ENCODE results near the gene CDK5R2. TPM values are rescaled to one million over a fixed set of nuclear protein-coding genes. Genes with fewer than 3 reads are reported as not detected.
A peak's percentile ranks its signal among the peaks of the same experiment; 100 is the strongest.
"Not testable (repeated sequence)": the region's sequence is repeated elsewhere in the genome, so short reads cannot be mapped to it uniquely, and the experiment has no call there.

The CDK5R2 gene
- not detected in 2 replicates for total RNA-seq (ENCODE audit: low replicate concordance)

- TF ChIP-seq CTCF (IDR thresholded peaks at IDR 0.05; ENCODE audit: insufficient read depth, low read length) = no peak
- H3K4me3 ChIP-seq (ENCODE audit: low read depth, low read length) = peak within 1 kb of the TSS; percentile 55
- DNase-seq (ENCODE audit: low read depth) = peak; percentile 82
These were observed at the start of gene CDK5R2 for GRCh38 chr2:218959141-218959731. TSS of gene CDK5R2 (plus strand) at chr2:218959666. CDS start at chr2:218959821, 155 bp downstream.

- no peak for DNase-seq (ENCODE audit: low read depth)
- TF ChIP-seq CTCF (IDR thresholded peaks at IDR 0.05; ENCODE audit: insufficient read depth, low read length) = no peak
- H3K4me3 ChIP-seq (ENCODE audit: low read depth, low read length) = no peak overlapping the region
These were observed 48.7 kb upstream of the CDK5R2 start for GRCh38 chr2:218910741-218911140.

- no peak for TF ChIP-seq CTCF (IDR thresholded peaks at IDR 0.05; ENCODE audit: insufficient read depth, low read length)
- H3K4me3 ChIP-seq (ENCODE audit: low read depth, low read length) = no peak overlapping the region
- no peak for DNase-seq (ENCODE audit: low read depth)
These were observed 39.0 kb upstream of the CDK5R2 start for GRCh38 chr2:218920504-218920903.

- H3K4me3 ChIP-seq (ENCODE audit: low read depth, low read length) = no peak overlapping the region
- TF ChIP-seq CTCF (IDR thresholded peaks at IDR 0.05; ENCODE audit: insufficient read depth, low read length) = no peak
- DNase-seq (ENCODE audit: low read depth) = no peak
These were observed 34.7 kb upstream of the CDK5R2 start for GRCh38 chr2:218924757-218925156.

- no peak for DNase-seq (ENCODE audit: low read depth)
- no peak for TF ChIP-seq CTCF (IDR thresholded peaks at IDR 0.05; ENCODE audit: insufficient read depth, low read length)
- no peak overlapping the region for H3K4me3 ChIP-seq (ENCODE audit: low read depth, low read length)
These were observed 34.0 kb upstream of the CDK5R2 start for GRCh38 chr2:218925434-218925833.

- no peak for TF ChIP-seq CTCF (IDR thresholded peaks at IDR 0.05; ENCODE audit: insufficient read depth, low read length)
- no peak overlapping the region for H3K4me3 ChIP-seq (ENCODE audit: low read depth, low read length)
- no peak for DNase-seq (ENCODE audit: low read depth)
These were observed 32.0 kb upstream of the CDK5R2 start for GRCh38 chr2:218927422-218927821.

- DNase-seq (ENCODE audit: low read depth) = no peak
- no peak for TF ChIP-seq CTCF (IDR thresholded peaks at IDR 0.05; ENCODE audit: insufficient read depth, low read length)
- H3K4me3 ChIP-seq (ENCODE audit: low read depth, low read length) = no peak overlapping the region
These were observed 31.6 kb upstream of the CDK5R2 start for GRCh38 chr2:218927876-218928275.

GRCh38 chr2:218930488-218930887 is 29.0 kb upstream of the CDK5R2 start:
- not testable (repeated sequence) for H3K4me3 ChIP-seq (ENCODE audit: low read depth, low read length); DNase-seq (ENCODE audit: low read depth)

- not testable (repeated sequence) for DNase-seq (ENCODE audit: low read depth); H3K4me3 ChIP-seq (ENCODE audit: low read depth, low read length)
These were observed 27.7 kb upstream of the CDK5R2 start for GRCh38 chr2:218931751-218932150.

Data from fibroblast of the aortic adventitia (primary cell).